ENCODE data around the gene SPATA3. TPM values are rescaled to one million over a fixed set of nuclear protein-coding genes. Genes with fewer than 3 reads are reported as not detected.

Gene SPATA3
- total and polyA plus RNA-seq, 2 of the 13 experiments (the other 11 are each of a cell fraction or from before 2014, with no cell fraction given), result not detected

DNA sequence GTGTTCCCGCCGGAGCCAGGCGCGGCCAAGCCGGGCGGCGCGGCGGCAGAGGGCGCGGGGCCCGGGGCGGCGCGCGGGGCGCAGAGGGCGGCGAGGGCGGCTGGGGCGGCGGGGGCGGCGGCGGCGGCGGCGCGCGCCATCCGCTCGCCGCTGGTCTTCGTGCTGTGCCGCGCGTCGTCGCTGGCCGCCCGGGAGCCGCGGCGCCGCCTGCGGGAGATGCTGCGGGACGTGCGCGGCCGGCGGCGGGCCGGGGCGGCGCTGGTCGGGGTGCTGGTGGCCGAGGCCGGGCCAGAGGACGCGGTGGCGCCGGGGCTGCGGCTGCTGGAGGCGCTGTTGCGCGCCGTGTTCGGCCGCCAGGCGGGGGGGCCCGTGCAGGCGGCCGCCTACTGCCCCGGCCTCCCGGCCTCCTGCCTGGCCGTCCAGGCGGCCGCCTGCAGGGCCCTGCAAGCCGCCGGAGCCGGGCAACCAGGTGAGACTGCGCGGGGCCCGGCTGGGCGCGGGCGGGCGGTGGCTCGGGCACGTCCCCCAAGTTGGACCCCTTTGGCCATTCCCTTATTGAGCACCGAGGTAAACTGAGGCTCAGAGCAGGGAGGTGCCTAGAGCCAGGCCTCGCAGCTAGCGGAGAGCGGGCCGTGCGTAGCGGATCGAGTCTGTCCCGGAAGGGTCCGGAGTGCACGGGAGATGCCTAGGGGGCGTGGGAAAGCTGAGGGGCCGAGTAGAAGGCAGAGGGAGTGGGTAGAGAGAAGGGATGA, 42.0 kb downstream of the SPATA3 start (continued):
- TF ChIP-seq, protein P1, sequence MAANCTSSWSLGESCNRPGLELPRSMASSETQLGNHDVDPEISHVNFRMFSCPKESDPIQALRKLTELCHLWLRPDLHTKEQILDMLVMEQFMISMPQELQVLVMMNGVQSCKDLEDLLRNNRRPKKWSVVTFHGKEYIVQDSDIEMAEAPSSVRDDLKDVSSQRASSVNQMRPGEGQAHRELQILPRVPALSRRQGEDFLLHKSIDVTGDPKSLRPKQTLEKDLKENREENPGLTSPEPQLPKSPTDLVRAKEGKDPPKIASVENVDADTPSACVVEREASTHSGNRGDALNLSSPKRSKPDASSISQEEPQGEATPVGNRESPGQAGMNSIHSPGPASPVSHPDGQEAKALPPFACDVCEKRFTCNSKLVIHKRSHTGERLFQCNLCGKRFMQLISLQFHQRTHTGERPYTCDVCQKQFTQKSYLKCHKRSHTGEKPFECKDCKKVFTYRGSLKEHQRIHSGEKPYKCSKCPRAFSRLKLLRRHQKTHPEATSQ (CRISPR knock-in tag; IDR thresholded peaks at IDR 0.05; ENCODE audit: borderline replicate concordance), result no peak
- TF ChIP-seq ETV6 (CRISPR knock-in tag; conservative IDR thresholded peaks at IDR 0.05), result no peak; the same call in 1 of the 2 replicates
- TF ChIP-seq, protein P2, sequence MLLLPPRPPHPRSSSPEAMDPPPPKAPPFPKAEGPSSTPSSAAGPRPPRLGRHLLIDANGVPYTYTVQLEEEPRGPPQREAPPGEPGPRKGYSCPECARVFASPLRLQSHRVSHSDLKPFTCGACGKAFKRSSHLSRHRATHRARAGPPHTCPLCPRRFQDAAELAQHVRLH (CRISPR knock-in tag; IDR thresholded peaks at IDR 0.05; ENCODE audit: borderline replicate concordance, low read depth), result no peak
- TF ChIP-seq RAD21 (CRISPR knock-in tag; IDR thresholded peaks at IDR 0.05), result peak; percentile 85
- TF ChIP-seq FOXM1 (CRISPR knock-in tag; IDR thresholded peaks at IDR 0.05), result no peak
- TF ChIP-seq HNRNPLL (IDR thresholded peaks at IDR 0.05; ENCODE audit: low read depth, low read length, poor library complexity, severe bottlenecking), result peak; percentile 69
- TF ChIP-seq NPAS2 (CRISPR knock-in tag; IDR thresholded peaks at IDR 0.05; ENCODE audit: borderline replicate concordance), result no peak
- no peak for TF ChIP-seq ZFP36 (IDR thresholded peaks at IDR 0.05; ENCODE audit: borderline replicate concordance, low read depth, low read length, partially characterized antibody)
- TF ChIP-seq, protein P3, sequence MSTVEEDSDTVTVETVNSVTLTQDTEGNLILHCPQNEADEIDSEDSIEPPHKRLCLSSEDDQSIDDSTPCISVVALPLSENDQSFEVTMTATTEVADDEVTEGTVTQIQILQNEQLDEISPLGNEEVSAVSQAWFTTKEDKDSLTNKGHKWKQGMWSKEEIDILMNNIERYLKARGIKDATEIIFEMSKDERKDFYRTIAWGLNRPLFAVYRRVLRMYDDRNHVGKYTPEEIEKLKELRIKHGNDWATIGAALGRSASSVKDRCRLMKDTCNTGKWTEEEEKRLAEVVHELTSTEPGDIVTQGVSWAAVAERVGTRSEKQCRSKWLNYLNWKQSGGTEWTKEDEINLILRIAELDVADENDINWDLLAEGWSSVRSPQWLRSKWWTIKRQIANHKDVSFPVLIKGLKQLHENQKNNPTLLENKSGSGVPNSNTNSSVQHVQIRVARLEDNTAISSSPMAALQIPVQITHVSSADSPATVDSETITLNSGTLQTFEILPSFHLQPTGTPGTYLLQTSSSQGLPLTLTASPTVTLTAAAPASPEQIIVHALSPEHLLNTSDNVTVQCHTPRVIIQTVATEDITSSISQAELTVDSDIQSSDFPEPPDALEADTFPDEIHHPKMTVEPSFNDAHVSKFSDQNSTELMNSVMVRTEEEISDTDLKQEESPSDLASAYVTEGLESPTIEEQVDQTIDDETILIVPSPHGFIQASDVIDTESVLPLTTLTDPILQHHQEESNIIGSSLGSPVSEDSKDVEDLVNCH (CRISPR knock-in tag; IDR thresholded peaks at IDR 0.05), result no peak
- TF ChIP-seq ZNF230 (CRISPR knock-in tag; IDR thresholded peaks at IDR 0.05), result no peak
- no peak for TF ChIP-seq NCOA1 (CRISPR knock-in tag; IDR thresholded peaks at IDR 0.05)
- TF ChIP-seq ZFP62 (CRISPR knock-in tag; IDR thresholded peaks at IDR 0.05), result no peak
- TF ChIP-seq ZBTB21 (CRISPR knock-in tag; IDR thresholded peaks at IDR 0.05), result no peak
- no peak for TF ChIP-seq ZNF713 (CRISPR knock-in tag; IDR thresholded peaks at IDR 0.05)
- no peak for TF ChIP-seq ZNF562 (CRISPR knock-in tag; IDR thresholded peaks at IDR 0.05; ENCODE audit: borderline replicate concordance)
- TF ChIP-seq, protein P4, sequence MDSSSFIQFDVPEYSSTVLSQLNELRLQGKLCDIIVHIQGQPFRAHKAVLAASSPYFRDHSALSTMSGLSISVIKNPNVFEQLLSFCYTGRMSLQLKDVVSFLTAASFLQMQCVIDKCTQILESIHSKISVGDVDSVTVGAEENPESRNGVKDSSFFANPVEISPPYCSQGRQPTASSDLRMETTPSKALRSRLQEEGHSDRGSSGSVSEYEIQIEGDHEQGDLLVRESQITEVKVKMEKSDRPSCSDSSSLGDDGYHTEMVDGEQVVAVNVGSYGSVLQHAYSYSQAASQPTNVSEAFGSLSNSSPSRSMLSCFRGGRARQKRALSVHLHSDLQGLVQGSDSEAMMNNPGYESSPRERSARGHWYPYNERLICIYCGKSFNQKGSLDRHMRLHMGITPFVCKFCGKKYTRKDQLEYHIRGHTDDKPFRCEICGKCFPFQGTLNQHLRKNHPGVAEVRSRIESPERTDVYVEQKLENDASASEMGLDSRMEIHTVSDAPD (CRISPR knock-in tag; IDR thresholded peaks at IDR 0.05), result no peak
- TF ChIP-seq HES4 (CRISPR knock-in tag; IDR thresholded peaks at IDR 0.05; ENCODE audit: borderline replicate concordance), result no peak
- TF ChIP-seq, protein P5, sequence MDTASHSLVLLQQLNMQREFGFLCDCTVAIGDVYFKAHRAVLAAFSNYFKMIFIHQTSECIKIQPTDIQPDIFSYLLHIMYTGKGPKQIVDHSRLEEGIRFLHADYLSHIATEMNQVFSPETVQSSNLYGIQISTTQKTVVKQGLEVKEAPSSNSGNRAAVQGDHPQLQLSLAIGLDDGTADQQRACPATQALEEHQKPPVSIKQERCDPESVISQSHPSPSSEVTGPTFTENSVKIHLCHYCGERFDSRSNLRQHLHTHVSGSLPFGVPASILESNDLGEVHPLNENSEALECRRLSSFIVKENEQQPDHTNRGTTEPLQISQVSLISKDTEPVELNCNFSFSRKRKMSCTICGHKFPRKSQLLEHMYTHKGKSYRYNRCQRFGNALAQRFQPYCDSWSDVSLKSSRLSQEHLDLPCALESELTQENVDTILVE (CRISPR knock-in tag; IDR thresholded peaks at IDR 0.05), result no peak
- TF ChIP-seq NR1H2 (CRISPR knock-in tag; IDR thresholded peaks at IDR 0.05; ENCODE audit: borderline replicate concordance, low read depth), result no peak
- TF ChIP-seq GZF1 (CRISPR knock-in tag; IDR thresholded peaks at IDR 0.05), result no peak
- no peak for TF ChIP-seq NCOA5 (CRISPR knock-in tag; IDR thresholded peaks at IDR 0.05)
- TF ChIP-seq, protein P6, sequence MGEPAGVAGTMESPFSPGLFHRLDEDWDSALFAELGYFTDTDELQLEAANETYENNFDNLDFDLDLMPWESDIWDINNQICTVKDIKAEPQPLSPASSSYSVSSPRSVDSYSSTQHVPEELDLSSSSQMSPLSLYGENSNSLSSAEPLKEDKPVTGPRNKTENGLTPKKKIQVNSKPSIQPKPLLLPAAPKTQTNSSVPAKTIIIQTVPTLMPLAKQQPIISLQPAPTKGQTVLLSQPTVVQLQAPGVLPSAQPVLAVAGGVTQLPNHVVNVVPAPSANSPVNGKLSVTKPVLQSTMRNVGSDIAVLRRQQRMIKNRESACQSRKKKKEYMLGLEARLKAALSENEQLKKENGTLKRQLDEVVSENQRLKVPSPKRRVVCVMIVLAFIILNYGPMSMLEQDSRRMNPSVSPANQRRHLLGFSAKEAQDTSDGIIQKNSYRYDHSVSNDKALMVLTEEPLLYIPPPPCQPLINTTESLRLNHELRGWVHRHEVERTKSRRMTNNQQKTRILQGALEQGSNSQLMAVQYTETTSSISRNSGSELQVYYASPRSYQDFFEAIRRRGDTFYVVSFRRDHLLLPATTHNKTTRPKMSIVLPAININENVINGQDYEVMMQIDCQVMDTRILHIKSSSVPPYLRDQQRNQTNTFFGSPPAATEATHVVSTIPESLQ (CRISPR knock-in tag; conservative IDR thresholded peaks at IDR 0.05), result no peak
